Gastroesophageal sphincter (tissue), 4 donors: ENCODE data around the gene LPP. TPM values are rescaled to one million over a fixed set of nuclear protein-coding genes. Genes with fewer than 3 reads are reported as not detected.
A peak's percentile ranks its signal among the peaks of the same experiment; 100 is the strongest.

ENCODE experiments used
- ATAC-seq: fragments of 150-250 bp; one replicate; pipeline ENCODE4 v1.9.1; 2016; ENCODE audit warnings: mild to moderate bottlenecking, moderate library complexity
- H3K27ac ChIP-seq, 4 donors: fragments of 200-600 bp; sonication (generic) in 3 of 4; 1 replicate in 3 of 4; 2 replicates in 1 of 4; pipeline ENCODE4 v1.5.1; 2016 to 2019
- H3K27me3 ChIP-seq: fragments of 200-600 bp; sonication (generic); one replicate; pipeline ENCODE4 v1.5.1; 2019
- H3K36me3 ChIP-seq, 2 donors: fragments of 200-600 bp; sonication (generic); one replicate each; pipeline ENCODE4 v1.5.1; 2019; ENCODE audit warnings: control low read depth in 1 of 2
- H3K4me1 ChIP-seq, 3 donors: fragments of 200-600 bp; sonication (generic); 1 replicate in 2 of 3; 2 replicates in 1 of 3; pipeline ENCODE4 v1.5.1; 2016 to 2019; ENCODE audit warnings: control low read depth in 2 of 3
- H3K4me3 ChIP-seq, 2 donors: fragments of 200-600 bp; sonication (generic); one replicate each; pipeline ENCODE4 v1.5.1; 2019; ENCODE audit warnings: mild to moderate bottlenecking in 1 of 2, moderate library complexity in 1 of 2
- H3K9me3 ChIP-seq, 3 donors: fragments of 200-600 bp; sonication (generic); one replicate each; pipeline ENCODE4 v1.5.1; 2017 to 2019; ENCODE audit warnings: control low read depth in 2 of 3
- EP300 ChIP-seq: sonication (generic); formaldehyde crosslinking; IDR thresholded peaks from one replicate; pipeline ENCODE4 v1.6.1; 2017; ENCODE audit warnings: antibody characterized with exemption, mild to moderate bottlenecking
- POLR2A ChIP-seq, 2 donors: fragments of 450-650 bp; IDR thresholded peaks; one replicate each; pipeline ENCODE4 v1.6.1; 2017; ENCODE audit warnings: antibody characterized with exemption in 2 of 2, mild to moderate bottlenecking in 2 of 2, moderate library complexity in 1 of 2
- POLR2AphosphoS5 ChIP-seq: sonication (generic); formaldehyde crosslinking; IDR thresholded peaks from one replicate; pipeline ENCODE4 v1.6.1; 2017; ENCODE audit warnings: antibody characterized with exemption
- WGBS, 2 donors: methylation state at CpG; one replicate each; pipeline ENCODE4 v1.1.5; 2018; ENCODE audit warnings: low coverage in 1 of 2; 5-methylcytosine and 5-hydroxymethylcytosine counted together
- small RNA-seq, 4 donors: library from RNA; depleted of rRNA; stranded (forward); fragments of <200 nt; gene quantifications; one replicate each; pipeline ENCODE3, GENCODE V24; 2016
- total RNA-seq, 4 donors: library from RNA; depleted of rRNA; stranded (reverse); fragments of >200 nt; gene quantifications; one replicate each; pipeline ENCODE4 v1.1.0, GENCODE V29; 2016
- TF ChIP-seq, protein P1 (sequence below), 4 experiments: fragments of 200-600 bp in 2 of 4; fragments of 450-650 bp in 2 of 4; sonication (generic) in 1 of 4; IDR thresholded peaks; one replicate each; pipeline ENCODE4 v1.5.1; 2017 to 2019; ENCODE audit warnings: antibody characterized with exemption in 4 of 4, mild to moderate bottlenecking in 2 of 4, moderate library complexity in 2 of 4

Gene LPP
- total RNA-seq, 4 donors from 2014 or later: 1,243 to 2,297 (median 2,164) TPM

DNA sequence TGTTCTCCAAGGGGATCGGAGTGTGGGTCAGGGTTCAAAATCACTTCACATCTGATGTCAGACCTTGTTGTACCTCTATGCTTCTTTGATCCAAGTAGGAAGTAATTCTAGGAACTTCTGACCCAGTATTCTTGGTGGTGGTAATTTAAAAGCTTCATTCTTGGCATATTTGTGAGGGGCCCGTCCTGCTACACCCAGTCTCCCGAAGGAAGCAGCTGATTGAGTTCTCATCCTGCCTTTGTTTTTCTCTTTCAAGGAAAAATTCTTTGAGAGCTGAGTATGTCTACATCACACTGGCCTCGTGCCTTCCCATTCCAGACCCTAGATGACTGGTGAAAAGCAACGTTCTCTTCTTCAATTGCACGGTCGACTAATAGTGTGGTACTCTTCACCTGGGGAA, 783.4 kb downstream of the LPP start:
- no peaks in the 10 kb centered on the region for H3K27me3 ChIP-seq
- H3K4me1 ChIP-seq: peaks cover 0 to 11% (median 0%) of the 10 kb centered on the region in 3 donors
- H3K4me3 ChIP-seq: no peak overlapping the region
- no peak for ATAC-seq
- no peak overlapping the region for H3K27ac ChIP-seq
- TF ChIP-seq EP300 (no peak), POLR2AphosphoS5 (no peak), POLR2A (IDR thresholded peaks at IDR 0.05) (no peak)
- TF ChIP-seq, protein P1, sequence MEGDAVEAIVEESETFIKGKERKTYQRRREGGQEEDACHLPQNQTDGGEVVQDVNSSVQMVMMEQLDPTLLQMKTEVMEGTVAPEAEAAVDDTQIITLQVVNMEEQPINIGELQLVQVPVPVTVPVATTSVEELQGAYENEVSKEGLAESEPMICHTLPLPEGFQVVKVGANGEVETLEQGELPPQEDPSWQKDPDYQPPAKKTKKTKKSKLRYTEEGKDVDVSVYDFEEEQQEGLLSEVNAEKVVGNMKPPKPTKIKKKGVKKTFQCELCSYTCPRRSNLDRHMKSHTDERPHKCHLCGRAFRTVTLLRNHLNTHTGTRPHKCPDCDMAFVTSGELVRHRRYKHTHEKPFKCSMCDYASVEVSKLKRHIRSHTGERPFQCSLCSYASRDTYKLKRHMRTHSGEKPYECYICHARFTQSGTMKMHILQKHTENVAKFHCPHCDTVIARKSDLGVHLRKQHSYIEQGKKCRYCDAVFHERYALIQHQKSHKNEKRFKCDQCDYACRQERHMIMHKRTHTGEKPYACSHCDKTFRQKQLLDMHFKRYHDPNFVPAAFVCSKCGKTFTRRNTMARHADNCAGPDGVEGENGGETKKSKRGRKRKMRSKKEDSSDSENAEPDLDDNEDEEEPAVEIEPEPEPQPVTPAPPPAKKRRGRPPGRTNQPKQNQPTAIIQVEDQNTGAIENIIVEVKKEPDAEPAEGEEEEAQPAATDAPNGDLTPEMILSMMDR (IDR thresholded peaks at IDR 0.05): no peak
- H3K9me3 ChIP-seq: no peaks in the 10 kb centered on the region
- no peaks in the 10 kb centered on the region for H3K36me3 ChIP-seq
- 75 to 82% methylated on average over 3 to 7 of the region's 7 CpGs for WGBS, 2 donors

GRCh38 chr3:188938999-188939398, 785.0 kb downstream of the LPP start:
- Histone ChIP-seq H3K27me3 (no peaks in the 10 kb centered on the region), H3K9me3 (no peaks in the 10 kb centered on the region), H3K27ac (no peak overlapping the region), H3K4me3 (no peak overlapping the region), H3K4me1 (peaks cover 0 to 19% (median 0%) of the 10 kb centered on the region in 3 donors), H3K36me3 (no peaks in the 10 kb centered on the region)
- WGBS, 2 donors: 80 to 100% methylated on average over 1 to 3 of the region's 3 CpGs
- no peak for ATAC-seq
- TF ChIP-seq, protein P1 (IDR thresholded peaks at IDR 0.05): no peak
- no peak for TF ChIP-seq EP300
- no peak for TF ChIP-seq POLR2AphosphoS5
- TF ChIP-seq POLR2A (IDR thresholded peaks at IDR 0.05): no peak

- H3K4me3 ChIP-seq: no peak overlapping the region
- TF ChIP-seq POLR2AphosphoS5: no peak
- TF ChIP-seq EP300: no peak
- no peak for TF ChIP-seq POLR2A (IDR thresholded peaks at IDR 0.05)
- TF ChIP-seq, protein P1 (IDR thresholded peaks at IDR 0.05): no peak
- peak overlapping the region in 2 of 4 donors; percentile 4 to 41 for H3K27ac ChIP-seq
- no peaks in the 10 kb centered on the region for H3K9me3 ChIP-seq
- peaks cover 0 to 28% (median 0%) of the 10 kb centered on the region in 3 donors for H3K4me1 ChIP-seq
- WGBS, 2 donors: 83% methylated on average over 4 of the region's 5 CpGs; no CpG with 5 or more reads in 1 of the 2 donors
- no peaks in the 10 kb centered on the region for H3K36me3 ChIP-seq
- no peaks in the 10 kb centered on the region for H3K27me3 ChIP-seq
- no peak for ATAC-seq
These were observed 786.0 kb downstream of the LPP start for GRCh38 chr3:188939814-188940572.

Small RNAs within 50 kb of the gene (small RNA-seq; reads per million reads assigned to genes)
- gene MIR28: 20,578 to 68,919 (median 54,308) reads per million in 4 donors
